Right atrium auricular region (tissue), 2 donors: ENCODE results near the gene COMMD7. TPM values are rescaled to one million over a fixed set of nuclear protein-coding genes. Genes with fewer than 3 reads are reported as not detected.

Experiments used
- DNase-seq: peaks from one replicate; pipeline ENCODE4 v3.0.0-alpha.2; 2019; ENCODE audit warnings: low spot score
- H3K27ac ChIP-seq, 2 donors: fragments of 200-600 bp; sonication (generic); 1 replicate in 1 of 2; 2 replicates in 1 of 2; pipeline ENCODE4 v1.5.1; 2016 to 2019
- H3K27me3 ChIP-seq, 2 donors: fragments of 200-600 bp; sonication (generic); one replicate each; pipeline versions ENCODE4 v1.5.1 to v1.6.0; 2017 to 2019
- H3K36me3 ChIP-seq: fragments of 200-600 bp; sonication (generic); one replicate; pipeline ENCODE4 v1.5.1; 2016
- H3K4me1 ChIP-seq, 2 donors: fragments of 200-600 bp; sonication (generic); one replicate each; pipeline versions ENCODE4 v1.5.1 to v1.6.0; 2017 to 2019
- H3K4me3 ChIP-seq, 2 donors: fragments of 200-600 bp; sonication (generic); 1 replicate in 1 of 2; 2 replicates in 1 of 2; pipeline ENCODE4 v1.5.1; 2017 to 2019; ENCODE audit warnings: mild to moderate bottlenecking in 1 of 2, moderate library complexity in 1 of 2
- H3K9me3 ChIP-seq, 2 donors: fragments of 200-600 bp; sonication (generic); one replicate each; pipeline ENCODE4 v1.5.1; 2019
- total RNA-seq, 2 donors: library from RNA; depleted of rRNA; stranded (reverse); fragments of >200 nt; gene quantifications; one replicate each; pipeline ENCODE4 v1.1.0, GENCODE V29; 2016
- TF ChIP-seq, protein P1 (sequence below), 2 donors: fragments of 200-600 bp; sonication (generic); IDR thresholded peaks; one replicate each; pipeline ENCODE4 v1.5.1; 2019; ENCODE audit warnings: antibody characterized with exemption in 2 of 2

COMMD7 gene
- total RNA-seq, 2 donors from 2014 or later, result 22.2 to 29.3 TPM

GRCh38 chr20:32685541-32686529 is 57.4 kb downstream of the COMMD7 start:
- no peak for DNase-seq
- Histone ChIP-seq H3K4me1 (peaks cover 0 to 5% of the 10 kb centered on the region in 2 donors), H3K4me3 (no peak overlapping the region), H3K27ac (no peak overlapping the region), H3K9me3 (no peaks in the 10 kb centered on the region), H3K36me3 (no peaks in the 10 kb centered on the region), H3K27me3 (no peaks in the 10 kb centered on the region)
- TF ChIP-seq, protein P1, sequence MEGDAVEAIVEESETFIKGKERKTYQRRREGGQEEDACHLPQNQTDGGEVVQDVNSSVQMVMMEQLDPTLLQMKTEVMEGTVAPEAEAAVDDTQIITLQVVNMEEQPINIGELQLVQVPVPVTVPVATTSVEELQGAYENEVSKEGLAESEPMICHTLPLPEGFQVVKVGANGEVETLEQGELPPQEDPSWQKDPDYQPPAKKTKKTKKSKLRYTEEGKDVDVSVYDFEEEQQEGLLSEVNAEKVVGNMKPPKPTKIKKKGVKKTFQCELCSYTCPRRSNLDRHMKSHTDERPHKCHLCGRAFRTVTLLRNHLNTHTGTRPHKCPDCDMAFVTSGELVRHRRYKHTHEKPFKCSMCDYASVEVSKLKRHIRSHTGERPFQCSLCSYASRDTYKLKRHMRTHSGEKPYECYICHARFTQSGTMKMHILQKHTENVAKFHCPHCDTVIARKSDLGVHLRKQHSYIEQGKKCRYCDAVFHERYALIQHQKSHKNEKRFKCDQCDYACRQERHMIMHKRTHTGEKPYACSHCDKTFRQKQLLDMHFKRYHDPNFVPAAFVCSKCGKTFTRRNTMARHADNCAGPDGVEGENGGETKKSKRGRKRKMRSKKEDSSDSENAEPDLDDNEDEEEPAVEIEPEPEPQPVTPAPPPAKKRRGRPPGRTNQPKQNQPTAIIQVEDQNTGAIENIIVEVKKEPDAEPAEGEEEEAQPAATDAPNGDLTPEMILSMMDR (IDR thresholded peaks at IDR 0.05), result no peak

GRCh38 chr20:32682508-32682987 is 60.7 kb downstream of the COMMD7 start:
- Histone ChIP-seq H3K27me3 (no peaks in the 10 kb centered on the region), H3K36me3 (no peaks in the 10 kb centered on the region), H3K4me3 (no peak overlapping the region), H3K9me3 (no peaks in the 10 kb centered on the region), H3K27ac (no peak overlapping the region), H3K4me1 (peaks cover 0 to 5% of the 10 kb centered on the region in 2 donors)
- TF ChIP-seq, protein P1 (IDR thresholded peaks at IDR 0.05), result no peak
- no peak for DNase-seq

- Histone ChIP-seq H3K4me3 (no peak overlapping the region), H3K27ac (no peak overlapping the region), H3K27me3 (no peaks in the 10 kb centered on the region), H3K36me3 (no peaks in the 10 kb centered on the region), H3K4me1 (peaks cover 0 to 5% of the 10 kb centered on the region in 2 donors), H3K9me3 (no peaks in the 10 kb centered on the region)
- TF ChIP-seq, protein P1 (IDR thresholded peaks at IDR 0.05), result no peak
- no peak for DNase-seq
These were observed 61.8 kb downstream of the COMMD7 start for GRCh38 chr20:32681175-32682084.

DNA sequence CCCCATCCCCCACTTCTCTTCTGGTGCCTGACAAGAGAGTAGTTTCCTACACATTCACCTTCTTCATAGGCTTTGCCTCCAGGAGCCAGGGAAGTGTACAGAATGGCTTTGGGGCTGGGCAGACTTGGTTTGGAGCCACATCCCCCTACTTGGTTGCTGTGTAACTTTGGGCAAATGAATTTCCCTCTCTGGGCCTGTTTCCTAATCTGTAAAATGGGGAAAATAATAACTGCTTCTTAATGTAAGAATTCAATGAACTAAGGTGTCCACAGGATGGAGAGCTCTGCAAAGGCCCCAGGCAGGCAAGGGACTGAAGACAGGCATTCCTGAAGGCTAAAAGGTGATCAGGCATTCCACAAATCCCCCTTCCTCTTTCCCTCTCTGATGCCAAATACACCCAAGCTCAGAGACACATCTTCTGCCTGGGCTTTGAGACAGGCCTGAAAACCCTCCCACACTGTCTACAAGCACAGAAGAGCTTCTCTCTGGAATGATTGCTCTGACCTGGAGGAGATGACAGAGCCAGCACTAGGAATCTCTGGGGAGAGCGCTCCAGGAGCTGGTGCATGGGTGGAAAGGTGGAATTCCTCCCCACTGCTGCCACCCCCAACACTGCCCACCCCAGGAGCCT is 62.6 kb downstream of the COMMD7 start:
- Histone ChIP-seq H3K9me3 (no peaks in the 10 kb centered on the region), H3K27me3 (no peaks in the 10 kb centered on the region), H3K27ac (no peak overlapping the region), H3K4me1 (peaks cover 0 to 5% of the 10 kb centered on the region in 2 donors), H3K4me3 (no peak overlapping the region), H3K36me3 (no peaks in the 10 kb centered on the region)
- no peak for DNase-seq
- TF ChIP-seq, protein P1 (IDR thresholded peaks at IDR 0.05), result no peak

DNA sequence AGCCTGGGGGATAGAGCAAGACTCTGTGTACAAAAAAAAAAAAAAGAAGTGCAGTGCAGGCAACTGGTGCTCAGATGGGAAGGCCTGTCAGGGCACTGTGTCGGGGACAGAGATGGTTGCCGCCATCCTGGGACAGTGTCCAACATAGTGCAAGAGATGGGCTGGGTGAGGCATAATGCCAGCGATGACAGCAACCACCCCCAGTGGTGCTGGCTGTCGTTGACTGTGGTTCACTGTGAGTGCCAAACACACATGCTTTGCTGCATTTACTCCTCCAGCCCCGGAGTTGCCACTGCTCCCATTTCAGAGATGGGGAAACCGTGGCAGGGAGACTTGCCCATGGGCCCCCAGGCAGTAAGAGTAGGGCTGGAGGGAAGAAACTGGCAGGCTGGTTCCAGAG is 64.3 kb downstream of the COMMD7 start:
- DNase-seq, result no peak
- Histone ChIP-seq H3K27ac (no peak overlapping the region), H3K4me1 (peaks cover 0 to 5% of the 10 kb centered on the region in 2 donors), H3K36me3 (no peaks in the 10 kb centered on the region), H3K27me3 (no peaks in the 10 kb centered on the region), H3K9me3 (no peaks in the 10 kb centered on the region), H3K4me3 (no peak overlapping the region)
- TF ChIP-seq, protein P1 (IDR thresholded peaks at IDR 0.05), result no peak
